ENCODE results near the gene RPLP2.
A peak's percentile ranks its signal among the peaks of the same experiment; 100 is the strongest.

The RPLP2 gene

GRCh38 chr11:792873-793272 lies 16.9 kb upstream of the RPLP2 start:
- no peak for DNase-seq

GRCh38 chr11:793556-793955 lies 16.2 kb upstream of the RPLP2 start:
- DNase-seq = no peak

GRCh38 chr11:794013-794765 lies 15.6 kb upstream of the RPLP2 start:
- DNase-seq = no peak

GRCh38 chr11:794766-795633 lies 14.8 kb upstream of the RPLP2 start:
- no peak for DNase-seq

GRCh38 chr11:795634-796564 lies 13.9 kb upstream of the RPLP2 start:
- no peak for DNase-seq

- no peak for DNase-seq
Observed at GRCh38 chr11:796565-797295, 13.0 kb upstream of the RPLP2 start.

- DNase-seq = peak; percentile 56
Observed at GRCh38 chr11:797296-798092, 12.3 kb upstream of the RPLP2 start.

- peak; percentile 82 for DNase-seq
Observed at GRCh38 chr11:798093-798713, 11.6 kb upstream of the RPLP2 start, which contains the start of gene SLC25A22. Gene SLC25A22, minus strand, starts transcription at chr11:798281. Its CDS starts 3,275 bp downstream, at chr11:795006.

GRCh38 chr11:799641-800316 lies 10.0 kb upstream of the RPLP2 start:
- no peak for DNase-seq

- DNase-seq = no peak
Observed at GRCh38 chr11:800473-800872, 9.3 kb upstream of the RPLP2 start.

GRCh38 chr11:801097-801780 lies 8.5 kb upstream of the RPLP2 start:
- DNase-seq = no peak

GRCh38 chr11:802018-802617 lies 7.6 kb upstream of the RPLP2 start:
- DNase-seq = no peak

GRCh38 chr11:802693-803466 lies 6.9 kb upstream of the RPLP2 start:
- DNase-seq = no peak

- DNase-seq = no peak
Observed at GRCh38 chr11:803467-803742, 6.4 kb upstream of the RPLP2 start.

GRCh38 chr11:803770-804598 lies 5.8 kb upstream of the RPLP2 start:
- DNase-seq = no peak

GRCh38 chr11:804599-804964 lies 5.2 kb upstream of the RPLP2 start:
- DNase-seq = no peak

- no peak for DNase-seq
Observed at GRCh38 chr11:808427-809286, 1.1 kb upstream of the RPLP2 start.

Data from NCI-H774 (cell line).